Retinal pigment epithelial cell (primary cell): ENCODE results near the gene OTULIN.

ENCODE experiments used
- DNase-seq: peaks from one replicate; pipeline ENCODE4 v3.0.0-alpha.2; 2010; ENCODE audit warnings: low read depth
- H3K4me3 ChIP-seq: 2 replicates; pipeline ENCODE4 v1.5.1; 2011; ENCODE audit warnings: mild to moderate bottlenecking, low read length, control low read depth, moderate library complexity
- CTCF ChIP-seq: conservative IDR thresholded peaks from 2 replicates; pipeline ENCODE4 v1.5.1; 2011; ENCODE audit warnings: low read depth, low read length, control low read depth, inconsistent platforms

OTULIN gene

GRCh38 chr5:14702238-14702839 lies 37.8 kb downstream of the OTULIN start:
- H3K4me3 ChIP-seq = no peak overlapping the region
- DNase-seq = no peak
- TF ChIP-seq CTCF = no peak

GRCh38 chr5:14705556-14705955 lies 41.0 kb downstream of the OTULIN start:
- no peak for TF ChIP-seq CTCF
- no peak for DNase-seq
- no peak overlapping the region for H3K4me3 ChIP-seq

- DNase-seq = no peak
- no peak for TF ChIP-seq CTCF
- H3K4me3 ChIP-seq = no peak overlapping the region
These were observed 42.1 kb downstream of the OTULIN start for GRCh38 chr5:14706615-14707021.

- no peak for DNase-seq
- H3K4me3 ChIP-seq = no peak overlapping the region
- TF ChIP-seq CTCF = no peak
These were observed 43.4 kb downstream of the OTULIN start for GRCh38 chr5:14707811-14708390.

GRCh38 chr5:14708551-14708950 lies 44.0 kb downstream of the OTULIN start:
- no peak overlapping the region for H3K4me3 ChIP-seq
- no peak for TF ChIP-seq CTCF
- no peak for DNase-seq

- TF ChIP-seq CTCF = no peak
- DNase-seq = no peak
- no peak overlapping the region for H3K4me3 ChIP-seq
These were observed 45.9 kb downstream of the OTULIN start for GRCh38 chr5:14710313-14710994.

GRCh38 chr5:14712131-14712530 lies 47.6 kb downstream of the OTULIN start:
- TF ChIP-seq CTCF = no peak
- H3K4me3 ChIP-seq = no peak overlapping the region
- DNase-seq = no peak
